ENCODE measurements around the gene POP4.
"Not testable (repeated sequence)": the region's sequence is repeated elsewhere in the genome, so short reads cannot be mapped to it uniquely, and the experiment has no call there.

Gene POP4

GRCh38 chr19:29612801-29613595, 6.9 kb downstream of the POP4 start:
- DNase-seq: no peak

- no peak for DNase-seq
Measured at GRCh38 chr19:29614046-29614445, 8.0 kb downstream of the POP4 start.

GRCh38 chr19:29614780-29615179, 8.7 kb downstream of the POP4 start:
- no peak for DNase-seq

DNA sequence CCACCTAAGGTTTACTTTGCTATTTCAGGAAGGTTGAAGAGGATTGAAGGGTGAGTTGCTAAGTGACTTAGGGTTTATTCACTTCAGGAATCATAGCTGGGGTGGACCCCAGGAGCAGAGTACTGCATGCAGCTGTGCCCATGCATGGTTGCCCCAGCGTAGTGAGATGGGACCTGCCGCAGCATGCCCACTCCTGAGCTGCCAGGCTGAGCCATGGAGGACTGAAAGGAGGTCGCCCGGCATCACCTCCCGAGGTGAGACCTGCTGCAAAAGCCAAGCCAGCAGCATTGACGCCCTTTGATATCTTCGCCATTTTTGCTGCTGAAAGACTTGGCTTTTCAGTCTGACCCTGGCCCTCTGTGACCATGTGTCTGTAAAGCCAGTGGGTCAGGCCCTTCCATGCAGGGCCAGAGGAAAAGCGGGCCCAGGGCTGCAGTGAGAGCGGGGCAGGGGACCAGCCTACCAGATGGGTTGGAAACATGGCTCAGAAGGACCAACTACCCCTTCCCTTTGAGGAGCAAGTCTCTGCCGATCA, 9.9 kb downstream of the POP4 start:
- no peak for DNase-seq

GRCh38 chr19:29616541-29616940, 10.5 kb downstream of the POP4 start:
- DNase-seq: no peak

DNA sequence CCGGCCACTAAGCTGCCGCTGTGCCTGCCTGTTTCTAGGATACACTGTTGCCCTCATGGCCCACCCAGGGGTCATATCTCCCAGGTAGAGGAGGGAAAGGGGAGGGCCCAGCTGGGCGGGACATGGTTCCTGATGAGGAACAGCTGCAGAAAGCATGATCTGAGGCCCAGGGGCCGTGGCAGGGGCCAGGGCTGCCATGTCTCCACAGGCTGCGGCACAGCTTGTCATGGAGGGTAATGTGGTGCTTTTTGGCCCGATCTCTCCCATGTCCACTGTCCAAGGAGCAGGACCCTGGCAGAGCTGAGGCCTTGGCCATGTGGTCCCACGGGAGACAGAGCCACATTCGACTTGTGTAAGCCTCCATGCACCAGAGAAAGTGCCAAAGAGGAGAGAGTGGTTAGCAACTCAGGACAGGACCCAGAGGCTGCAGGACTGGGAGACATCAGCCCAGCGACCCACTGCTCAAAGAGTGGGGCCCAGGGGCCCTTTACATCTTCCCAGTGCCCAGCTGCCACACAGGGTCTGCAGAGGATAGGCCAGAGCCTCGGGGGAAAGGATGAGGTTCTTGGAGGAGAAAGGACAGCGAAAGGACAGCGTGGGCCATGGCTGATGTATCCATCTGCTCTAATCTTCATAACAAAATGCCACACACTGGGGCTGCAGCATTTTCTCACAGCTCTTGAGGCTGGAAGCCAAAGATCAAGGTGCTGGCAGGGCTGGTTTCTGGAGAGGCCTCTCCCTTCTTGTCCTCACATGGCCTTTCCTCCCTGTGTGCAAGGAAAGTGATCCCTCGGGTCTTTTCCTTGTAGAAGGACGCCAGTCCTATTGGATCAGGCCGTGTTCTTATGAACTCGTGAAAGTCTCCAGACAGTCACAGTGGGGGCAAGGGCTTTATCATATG, 11.5 kb downstream of the POP4 start:
- no peak for DNase-seq

DNA sequence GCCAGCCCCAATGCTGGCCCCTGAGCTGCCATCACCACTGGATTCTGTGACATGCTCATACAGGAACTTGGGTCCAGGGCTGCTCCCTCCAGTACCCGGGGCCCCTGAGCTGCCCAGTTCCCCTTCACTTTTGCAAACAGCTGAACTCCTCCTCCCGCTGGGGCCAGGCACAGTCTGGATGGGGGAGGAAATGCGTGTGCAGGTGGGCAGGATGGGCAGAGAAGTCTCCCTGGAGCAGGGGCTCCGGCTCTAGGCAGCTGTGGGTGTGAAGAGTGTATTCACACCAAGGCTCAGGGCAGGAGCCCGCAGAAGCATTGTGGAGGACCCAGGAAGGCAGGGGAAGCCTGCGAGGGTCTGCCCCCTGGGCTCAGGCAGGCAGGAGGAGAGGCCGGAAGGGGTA, 12.4 kb downstream of the POP4 start:
- no peak for DNase-seq

- no peak for DNase-seq
Measured at GRCh38 chr19:29618871-29619270, 12.8 kb downstream of the POP4 start.

GRCh38 chr19:29620931-29621351, 14.9 kb downstream of the POP4 start:
- no peak for DNase-seq

DNA sequence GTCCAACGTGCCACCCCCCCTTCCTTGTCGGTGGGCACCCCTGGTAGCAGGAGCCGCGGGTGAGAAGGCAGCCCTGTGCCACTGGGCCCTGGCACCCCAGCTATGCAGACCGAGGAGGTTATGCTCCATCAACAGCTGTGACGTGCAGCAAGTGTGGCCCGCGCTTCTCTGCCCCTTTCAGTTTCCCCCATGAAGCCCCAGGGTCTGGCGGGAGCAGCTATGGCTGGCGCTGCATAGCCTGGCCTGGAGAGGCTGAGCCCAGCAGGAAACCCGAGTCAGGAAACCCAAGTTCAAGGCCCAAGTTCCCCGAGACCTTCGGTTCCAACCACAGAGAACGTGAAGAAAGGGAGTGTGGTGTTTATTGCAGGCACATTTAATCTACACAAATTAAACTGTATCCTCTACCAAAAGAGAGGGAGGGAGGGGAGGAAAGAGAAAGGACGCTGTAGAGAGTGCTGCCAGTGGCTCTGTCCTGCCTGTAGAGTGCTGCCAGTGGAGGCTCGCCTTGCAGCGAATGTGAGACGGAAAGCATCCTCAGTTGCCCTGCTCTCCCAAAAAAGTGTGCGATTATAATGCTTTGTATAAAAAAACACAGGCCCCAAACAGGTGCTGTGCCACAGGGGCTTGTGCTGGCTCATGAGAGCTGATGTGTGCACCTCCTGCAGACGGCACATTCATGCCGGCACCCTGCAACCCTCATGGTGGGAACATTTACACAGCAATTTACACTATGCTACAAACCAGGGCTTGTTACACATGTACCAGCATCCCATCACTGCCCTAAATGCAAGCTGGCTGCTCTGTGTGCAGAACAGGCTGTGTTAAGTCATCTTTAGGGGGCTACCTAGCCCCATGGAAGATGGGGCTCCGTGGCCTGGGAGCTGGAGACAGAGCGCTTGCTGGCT, 16.3 kb downstream of the POP4 start:
- no peak for DNase-seq

DNA sequence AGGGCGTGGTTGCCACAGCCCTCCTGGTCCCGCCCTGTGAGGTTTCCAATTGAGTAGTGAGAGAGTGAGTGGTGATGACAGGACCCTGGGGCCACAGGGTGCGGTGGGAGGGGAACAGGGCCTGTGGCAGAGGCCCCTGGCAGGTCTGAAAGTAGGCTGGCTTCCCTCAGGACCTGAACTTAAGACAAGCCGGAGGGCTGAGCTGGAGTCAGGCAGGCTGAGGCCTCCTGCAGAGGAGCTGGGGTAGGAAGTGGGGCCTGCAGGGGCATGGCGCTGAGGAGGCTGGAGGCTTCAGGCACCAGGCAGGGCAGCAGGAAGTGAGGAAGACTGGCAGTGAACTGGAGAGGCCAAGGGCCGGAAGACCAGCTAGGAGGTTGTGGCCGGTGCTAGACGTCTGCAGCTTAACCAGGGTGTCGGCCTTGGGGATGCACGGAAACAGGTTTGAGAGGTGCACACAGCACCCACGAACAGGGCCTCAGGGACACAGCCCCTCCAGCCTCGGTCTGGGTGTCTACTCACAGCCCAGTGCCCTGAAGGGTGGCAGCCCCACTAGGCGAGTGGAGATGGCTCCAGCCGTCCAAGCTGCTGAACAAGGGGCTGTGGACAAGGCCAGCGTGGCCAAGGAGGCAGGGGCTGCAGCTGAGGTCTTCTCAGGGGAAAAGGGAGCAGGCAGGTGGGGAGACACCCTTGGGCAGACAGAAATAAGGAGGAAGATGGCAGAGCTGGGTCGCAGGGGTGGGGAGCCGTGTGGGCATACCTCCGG, 17.8 kb downstream of the POP4 start:
- DNase-seq: no peak

GRCh38 chr19:29624489-29625185, 18.6 kb downstream of the POP4 start:
- DNase-seq: no peak

GRCh38 chr19:29625186-29625651, 19.1 kb downstream of the POP4 start:
- DNase-seq: no peak

DNA sequence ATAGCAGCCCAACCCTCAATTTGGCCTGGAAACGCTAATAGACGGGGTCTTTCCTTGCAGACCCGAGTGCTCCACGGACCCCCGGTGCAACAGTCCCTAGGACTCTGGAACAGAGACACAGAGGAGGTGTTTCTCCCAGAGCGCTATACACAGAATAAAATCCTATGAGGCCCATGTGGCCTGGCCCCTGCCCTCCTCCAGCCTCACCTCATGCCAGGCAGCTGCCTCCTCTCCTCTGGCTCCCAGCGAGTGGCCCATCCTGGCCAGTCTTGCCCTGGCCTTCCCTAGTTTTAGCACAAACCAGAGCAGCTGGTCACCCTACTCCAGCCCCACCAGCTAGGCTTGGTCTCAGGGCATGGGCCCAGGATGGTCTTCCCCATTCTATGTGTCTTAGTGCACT, 20.3 kb downstream of the POP4 start:
- DNase-seq: no peak

DNA sequence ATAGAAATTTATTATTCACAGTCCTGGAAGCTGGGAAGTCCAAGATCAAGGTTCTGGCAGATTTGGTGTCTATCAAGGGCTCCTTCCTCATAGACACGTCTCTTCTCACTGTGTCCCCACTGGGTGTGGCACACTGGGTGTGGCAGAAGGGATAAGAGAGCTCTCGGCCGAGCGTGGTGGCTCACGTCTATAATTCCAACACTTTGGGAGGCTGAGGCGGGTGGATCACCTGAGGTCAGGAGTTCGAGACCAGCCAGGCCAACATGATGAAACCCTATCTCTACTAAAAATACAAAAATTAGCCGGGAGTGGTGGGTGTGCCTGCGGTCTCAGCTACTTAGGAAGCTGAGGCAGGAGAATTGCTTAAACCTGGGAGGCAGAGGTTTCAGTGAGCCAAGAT, 20.7 kb downstream of the POP4 start:
- DNase-seq: not testable (repeated sequence)

DNA sequence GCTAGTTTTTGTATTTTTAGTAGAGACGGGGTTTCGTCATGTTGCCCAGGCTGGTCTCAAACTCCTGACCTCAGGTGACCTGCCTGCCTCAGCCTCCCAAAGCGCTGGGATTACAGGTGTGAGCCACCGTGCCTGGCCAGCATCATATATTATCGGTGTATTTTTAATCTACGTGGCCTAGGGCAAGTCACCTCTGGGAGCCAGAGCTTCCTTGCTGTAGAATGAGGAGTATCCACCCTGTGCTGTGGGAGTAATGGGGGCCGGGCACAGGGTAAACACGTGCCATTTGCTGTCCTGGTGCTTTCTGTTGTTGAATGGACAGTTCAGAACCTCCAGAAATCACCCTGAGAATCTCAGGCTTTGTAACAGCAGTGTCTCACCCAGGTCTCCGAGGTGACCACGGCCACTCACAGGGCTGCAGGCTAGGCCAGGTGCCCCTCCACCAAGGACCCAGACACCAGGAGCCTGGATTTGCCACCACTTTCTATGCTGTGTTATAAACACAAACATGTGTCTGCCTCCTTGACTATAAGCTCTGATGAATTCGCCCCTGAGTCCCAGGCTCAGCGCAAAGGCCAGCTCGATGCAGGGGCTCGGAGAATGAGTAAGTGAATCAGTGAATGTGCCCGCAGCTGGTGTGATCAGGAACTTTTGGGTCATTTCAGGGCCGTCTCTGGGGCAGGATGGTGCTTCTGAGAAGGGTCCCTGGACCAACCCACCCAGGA, 22.7 kb downstream of the POP4 start:
- DNase-seq: no peak

DNA sequence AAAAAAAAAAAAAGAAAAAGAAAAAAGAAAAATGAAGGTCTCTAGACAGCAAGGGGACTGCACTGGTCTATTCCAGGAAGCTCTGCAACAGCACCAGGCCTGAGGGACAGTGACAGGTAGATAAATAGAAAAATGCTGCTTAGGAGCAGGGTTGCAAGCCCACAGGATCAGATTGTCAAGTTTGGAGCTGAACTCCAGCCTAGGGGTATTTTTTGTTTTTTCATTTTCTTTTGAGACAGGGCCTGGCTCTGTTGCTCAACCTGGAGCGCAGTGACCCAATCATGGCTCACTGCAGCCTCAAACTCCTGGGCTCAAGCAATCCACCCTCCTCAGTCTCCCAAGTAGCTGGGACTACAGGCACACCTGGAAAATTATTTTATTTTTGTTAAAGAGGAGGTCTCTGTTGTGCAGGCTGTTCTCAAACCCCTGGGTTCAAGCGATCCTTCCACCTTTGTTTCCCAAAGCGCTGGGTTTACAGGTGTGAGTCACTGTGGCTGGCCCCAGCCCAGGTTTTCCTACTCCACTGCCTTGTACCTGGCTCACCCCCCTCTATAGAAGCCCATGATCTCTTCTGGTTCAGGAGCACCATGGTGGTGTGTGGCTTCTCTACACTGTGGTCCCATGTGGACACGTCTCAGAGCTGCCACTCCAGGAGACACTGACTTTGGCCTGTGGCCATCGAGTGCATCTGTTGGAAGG, 23.9 kb downstream of the POP4 start:
- no peak for DNase-seq

- no peak for DNase-seq
Measured at GRCh38 chr19:29630655-29631054, 24.6 kb downstream of the POP4 start.

GRCh38 chr19:29631450-29631849, 25.4 kb downstream of the POP4 start:
- no peak for DNase-seq

DNA sequence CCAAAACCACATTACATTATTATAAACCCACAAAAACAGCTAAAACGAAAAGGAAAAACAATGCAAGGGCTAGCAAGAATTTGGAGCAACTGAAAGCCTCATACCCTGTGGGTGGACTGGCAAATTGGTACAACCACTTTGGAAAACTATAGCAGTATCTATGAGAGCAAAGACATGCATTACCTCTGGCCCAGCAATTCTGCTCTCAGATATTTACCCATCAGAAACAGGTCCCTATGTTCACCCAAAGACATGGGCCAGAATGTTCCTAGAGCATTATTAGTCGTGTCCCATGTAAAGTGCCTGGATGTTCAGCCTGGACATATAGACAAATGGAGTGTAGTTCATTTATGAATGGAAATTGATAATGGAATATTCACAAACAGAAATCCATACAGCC, 27.9 kb downstream of the POP4 start:
- DNase-seq: no peak
